Panc1 (cell line): ENCODE results near the gene C1QC.

Experiments used
- POLR2AphosphoS5 ChIP-seq: IDR thresholded peaks from 2 replicates; pipeline ENCODE4 v1.6.1; 2012; ENCODE audit warnings: mild to moderate bottlenecking, low read depth, low read length, moderate library complexity
- SIN3A ChIP-seq: IDR thresholded peaks from 2 replicates; pipeline ENCODE4 v1.6.1; 2012; ENCODE audit warnings: low read depth, mild to moderate bottlenecking, low read length, moderate library complexity, borderline replicate concordance; ENCODE audit not compliant: insufficient read depth
- TCF7L2 ChIP-seq: IDR thresholded peaks from 2 replicates; pipeline ENCODE4 v1.6.1; 2011; ENCODE audit warnings: mild to moderate bottlenecking, low read depth, low read length, inconsistent platforms
- TF ChIP-seq, protein P1 (sequence below): fragments of 450-650 bp; IDR thresholded peaks from 2 replicates; pipeline ENCODE4 v1.5.1; 2017; ENCODE audit warnings: mild to moderate bottlenecking
- TF ChIP-seq, protein P2 (sequence below), 2 experiments: IDR thresholded peaks; 2 replicates each; pipeline ENCODE4 v1.6.1; 2011 to 2012; ENCODE audit warnings: low read depth in 2 of 2, control low read depth in 1 of 2, low read length in 1 of 2, mild to moderate bottlenecking in 1 of 2, moderate library complexity in 1 of 2; ENCODE audit not compliant: insufficient read depth in 1 of 2

DNA sequence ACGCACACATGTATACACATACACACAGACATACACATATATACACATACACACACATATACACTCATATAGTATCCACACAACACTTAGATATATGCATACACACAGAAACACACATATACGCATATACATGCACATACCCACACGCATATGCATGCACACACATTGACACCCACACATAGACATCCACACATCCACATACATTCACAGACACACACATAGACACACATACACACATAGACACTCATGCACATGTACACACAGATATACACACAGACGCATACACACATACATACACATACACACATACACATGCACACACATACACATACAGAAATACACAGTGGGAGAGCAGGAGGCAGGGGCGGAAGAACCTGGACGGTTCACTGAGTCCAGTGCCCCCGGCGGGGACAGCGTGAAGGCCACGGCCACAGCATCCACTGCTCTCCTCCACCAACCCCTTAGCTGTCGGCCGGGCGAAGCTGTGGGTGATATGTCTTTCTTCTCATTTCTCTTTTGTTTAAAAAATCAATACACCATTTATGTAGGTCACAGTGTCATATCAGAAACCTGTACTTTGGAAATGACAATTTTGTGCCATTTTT lies 6.8 kb downstream of the C1QC start:
- TF ChIP-seq SIN3A = no peak
- TF ChIP-seq, protein P1, sequence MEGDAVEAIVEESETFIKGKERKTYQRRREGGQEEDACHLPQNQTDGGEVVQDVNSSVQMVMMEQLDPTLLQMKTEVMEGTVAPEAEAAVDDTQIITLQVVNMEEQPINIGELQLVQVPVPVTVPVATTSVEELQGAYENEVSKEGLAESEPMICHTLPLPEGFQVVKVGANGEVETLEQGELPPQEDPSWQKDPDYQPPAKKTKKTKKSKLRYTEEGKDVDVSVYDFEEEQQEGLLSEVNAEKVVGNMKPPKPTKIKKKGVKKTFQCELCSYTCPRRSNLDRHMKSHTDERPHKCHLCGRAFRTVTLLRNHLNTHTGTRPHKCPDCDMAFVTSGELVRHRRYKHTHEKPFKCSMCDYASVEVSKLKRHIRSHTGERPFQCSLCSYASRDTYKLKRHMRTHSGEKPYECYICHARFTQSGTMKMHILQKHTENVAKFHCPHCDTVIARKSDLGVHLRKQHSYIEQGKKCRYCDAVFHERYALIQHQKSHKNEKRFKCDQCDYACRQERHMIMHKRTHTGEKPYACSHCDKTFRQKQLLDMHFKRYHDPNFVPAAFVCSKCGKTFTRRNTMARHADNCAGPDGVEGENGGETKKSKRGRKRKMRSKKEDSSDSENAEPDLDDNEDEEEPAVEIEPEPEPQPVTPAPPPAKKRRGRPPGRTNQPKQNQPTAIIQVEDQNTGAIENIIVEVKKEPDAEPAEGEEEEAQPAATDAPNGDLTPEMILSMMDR = no peak
- TF ChIP-seq, protein P2, sequence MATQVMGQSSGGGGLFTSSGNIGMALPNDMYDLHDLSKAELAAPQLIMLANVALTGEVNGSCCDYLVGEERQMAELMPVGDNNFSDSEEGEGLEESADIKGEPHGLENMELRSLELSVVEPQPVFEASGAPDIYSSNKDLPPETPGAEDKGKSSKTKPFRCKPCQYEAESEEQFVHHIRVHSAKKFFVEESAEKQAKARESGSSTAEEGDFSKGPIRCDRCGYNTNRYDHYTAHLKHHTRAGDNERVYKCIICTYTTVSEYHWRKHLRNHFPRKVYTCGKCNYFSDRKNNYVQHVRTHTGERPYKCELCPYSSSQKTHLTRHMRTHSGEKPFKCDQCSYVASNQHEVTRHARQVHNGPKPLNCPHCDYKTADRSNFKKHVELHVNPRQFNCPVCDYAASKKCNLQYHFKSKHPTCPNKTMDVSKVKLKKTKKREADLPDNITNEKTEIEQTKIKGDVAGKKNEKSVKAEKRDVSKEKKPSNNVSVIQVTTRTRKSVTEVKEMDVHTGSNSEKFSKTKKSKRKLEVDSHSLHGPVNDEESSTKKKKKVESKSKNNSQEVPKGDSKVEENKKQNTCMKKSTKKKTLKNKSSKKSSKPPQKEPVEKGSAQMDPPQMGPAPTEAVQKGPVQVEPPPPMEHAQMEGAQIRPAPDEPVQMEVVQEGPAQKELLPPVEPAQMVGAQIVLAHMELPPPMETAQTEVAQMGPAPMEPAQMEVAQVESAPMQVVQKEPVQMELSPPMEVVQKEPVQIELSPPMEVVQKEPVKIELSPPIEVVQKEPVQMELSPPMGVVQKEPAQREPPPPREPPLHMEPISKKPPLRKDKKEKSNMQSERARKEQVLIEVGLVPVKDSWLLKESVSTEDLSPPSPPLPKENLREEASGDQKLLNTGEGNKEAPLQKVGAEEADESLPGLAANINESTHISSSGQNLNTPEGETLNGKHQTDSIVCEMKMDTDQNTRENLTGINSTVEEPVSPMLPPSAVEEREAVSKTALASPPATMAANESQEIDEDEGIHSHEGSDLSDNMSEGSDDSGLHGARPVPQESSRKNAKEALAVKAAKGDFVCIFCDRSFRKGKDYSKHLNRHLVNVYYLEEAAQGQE (IDR thresholded peaks at IDR 0.05; ENCODE audit: insufficient read depth in 1 of 2, low read depth in 2 of 2, low read length in 1 of 2) = no peak
- no peak for TF ChIP-seq POLR2AphosphoS5
- no peak for TF ChIP-seq TCF7L2
